ENCODE measurements around the gene PIAS4.

PIAS4 gene

GRCh38 chr19:4019578-4019977 is 12.0 kb downstream of the PIAS4 start:
- no peak for ATAC-seq
- TF ChIP-seq ZNF70 (CRISPR knock-in tag; IDR thresholded peaks at IDR 0.05), result no peak

DNA sequence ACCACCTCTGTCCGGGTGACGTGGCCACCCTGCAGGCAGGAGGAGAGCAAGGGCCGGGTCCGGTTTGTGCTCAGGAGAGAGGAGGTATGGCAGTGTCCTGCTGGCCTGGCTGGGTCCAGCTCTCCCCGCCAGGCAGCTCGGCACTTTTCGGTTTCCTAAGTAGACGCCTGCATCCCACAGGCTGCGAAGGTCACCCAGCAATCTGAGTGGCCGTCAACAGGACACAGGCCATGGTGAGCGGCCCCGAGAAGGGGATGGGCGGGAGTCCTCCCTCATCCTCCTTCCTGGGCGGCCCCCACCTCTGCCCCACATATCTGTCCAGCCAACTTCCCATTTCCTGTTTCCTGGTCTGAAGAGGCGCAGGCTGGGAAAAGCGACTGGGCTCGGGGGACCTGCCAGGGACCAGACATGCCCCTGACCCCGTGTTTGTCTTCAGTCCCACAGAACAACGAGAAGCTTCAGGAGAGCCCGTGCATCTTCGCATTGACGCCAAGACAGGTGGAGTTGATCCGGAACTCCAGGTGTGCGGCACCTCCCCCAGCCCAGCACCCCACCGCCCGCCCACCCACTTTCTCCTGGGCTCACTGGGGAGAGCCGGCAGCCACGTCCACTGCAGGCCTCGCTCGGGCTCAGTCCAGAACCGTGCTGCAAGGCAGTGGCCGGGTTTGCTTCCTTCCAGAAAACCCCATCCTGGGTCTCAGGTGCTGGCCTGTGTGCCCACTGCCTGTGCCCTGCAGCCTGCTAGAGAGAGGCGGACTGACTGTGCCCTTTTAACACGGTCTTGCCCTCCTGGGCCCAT is 16.3 kb downstream of the PIAS4 start:
- no peak for ATAC-seq
- TF ChIP-seq PPARA (CRISPR knock-in tag; IDR thresholded peaks at IDR 0.05; ENCODE audit: borderline replicate concordance), result no peak
- no peak for TF ChIP-seq ESRRG (CRISPR knock-in tag; IDR thresholded peaks at IDR 0.05)
- no peak for TF ChIP-seq ZNF8 (CRISPR knock-in tag; IDR thresholded peaks at IDR 0.05)
- TF ChIP-seq CSDC2 (CRISPR knock-in tag; IDR thresholded peaks at IDR 0.05), result no peak
- no peak for TF ChIP-seq PATZ1 (CRISPR knock-in tag; IDR thresholded peaks at IDR 0.05; ENCODE audit: borderline replicate concordance)
- no peak for TF ChIP-seq ARNTL (CRISPR knock-in tag; IDR thresholded peaks at IDR 0.05; ENCODE audit: borderline replicate concordance, low read depth)

GRCh38 chr19:4025317-4025716 is 17.8 kb downstream of the PIAS4 start:
- no peak for TF ChIP-seq CSDC2 (CRISPR knock-in tag; IDR thresholded peaks at IDR 0.05)
- TF ChIP-seq ZC3H10 (CRISPR knock-in tag; IDR thresholded peaks at IDR 0.05), result no peak
- no peak for TF ChIP-seq PATZ1 (CRISPR knock-in tag; IDR thresholded peaks at IDR 0.05; ENCODE audit: borderline replicate concordance)
- no peak for TF ChIP-seq ZNF565 (CRISPR knock-in tag; conservative IDR thresholded peaks at IDR 0.05; ENCODE audit: low read depth)
- TF ChIP-seq, protein P1, sequence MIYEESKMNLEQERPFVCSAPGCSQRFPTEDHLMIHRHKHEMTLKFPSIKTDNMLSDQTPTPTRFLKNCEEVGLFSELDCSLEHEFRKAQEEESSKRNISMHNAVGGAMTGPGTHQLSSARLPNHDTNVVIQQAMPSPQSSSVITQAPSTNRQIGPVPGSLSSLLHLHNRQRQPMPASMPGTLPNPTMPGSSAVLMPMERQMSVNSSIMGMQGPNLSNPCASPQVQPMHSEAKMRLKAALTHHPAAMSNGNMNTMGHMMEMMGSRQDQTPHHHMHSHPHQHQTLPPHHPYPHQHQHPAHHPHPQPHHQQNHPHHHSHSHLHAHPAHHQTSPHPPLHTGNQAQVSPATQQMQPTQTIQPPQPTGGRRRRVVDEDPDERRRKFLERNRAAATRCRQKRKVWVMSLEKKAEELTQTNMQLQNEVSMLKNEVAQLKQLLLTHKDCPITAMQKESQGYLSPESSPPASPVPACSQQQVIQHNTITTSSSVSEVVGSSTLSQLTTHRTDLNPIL (CRISPR knock-in tag; IDR thresholded peaks at IDR 0.05; ENCODE audit: low read depth), result no peak
- TF ChIP-seq ZFP30 (CRISPR knock-in tag; IDR thresholded peaks at IDR 0.05), result no peak
- TF ChIP-seq ARNTL (CRISPR knock-in tag; IDR thresholded peaks at IDR 0.05; ENCODE audit: borderline replicate concordance, low read depth), result no peak
- no peak for TF ChIP-seq ZFP3 (CRISPR knock-in tag; IDR thresholded peaks at IDR 0.05)
- no peak for TF ChIP-seq SNAI2 (CRISPR knock-in tag; IDR thresholded peaks at IDR 0.05)
- TF ChIP-seq TSHZ2 (CRISPR knock-in tag; IDR thresholded peaks at IDR 0.05), result no peak
- TF ChIP-seq BACH2 (CRISPR knock-in tag; IDR thresholded peaks at IDR 0.05; ENCODE audit: borderline replicate concordance), result no peak
- no peak for ATAC-seq

DNA sequence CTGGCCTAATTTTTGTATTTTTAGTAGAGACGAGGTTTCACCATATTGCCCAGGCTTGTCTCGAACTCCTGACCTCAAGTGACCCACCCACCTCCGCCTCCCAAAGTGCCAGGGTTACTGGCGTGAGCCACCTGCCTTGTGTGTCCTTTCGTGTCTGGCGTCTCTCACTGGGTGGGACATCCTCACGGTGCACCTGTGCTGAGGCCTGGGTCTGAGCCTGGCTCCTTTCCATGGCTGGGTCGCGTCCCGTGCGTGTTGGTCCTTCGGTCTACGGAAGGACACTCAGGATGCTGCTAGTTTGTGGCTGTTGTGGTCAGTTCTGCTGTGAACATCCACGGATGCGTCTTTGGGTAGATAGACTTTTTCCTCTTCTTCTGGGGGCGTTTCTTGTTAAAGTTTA is 19.6 kb downstream of the PIAS4 start:
- TF ChIP-seq ARNTL (CRISPR knock-in tag; IDR thresholded peaks at IDR 0.05; ENCODE audit: borderline replicate concordance, low read depth) (no peak), ZFP3 (CRISPR knock-in tag; IDR thresholded peaks at IDR 0.05) (no peak), RARB (CRISPR knock-in tag; IDR thresholded peaks at IDR 0.05) (no peak), PATZ1 (CRISPR knock-in tag; IDR thresholded peaks at IDR 0.05; ENCODE audit: borderline replicate concordance) (no peak), PPARA (CRISPR knock-in tag; IDR thresholded peaks at IDR 0.05; ENCODE audit: borderline replicate concordance) (no peak)
- ATAC-seq, result no peak
